Fibroblast of lung (primary cell): ENCODE measurements around the gene CSNK1D.

Experiments
- CTCF ChIP-seq, 2 donors: IDR thresholded peaks in 1 of 2; conservative IDR thresholded peaks in 1 of 2; 1 replicate in 1 of 2; 2 replicates in 1 of 2; pipeline ENCODE4 v1.5.1; 2011 to 2012; ENCODE audit warnings: low read length in 2 of 2, control low read depth in 1 of 2, inconsistent platforms in 1 of 2, low read depth in 1 of 2, mild to moderate bottlenecking in 1 of 2
- EZH2 ChIP-seq: IDR thresholded peaks from 2 replicates; pipeline ENCODE4 v1.5.1; 2012; ENCODE audit warnings: low read length, control low read depth, mild to moderate bottlenecking; ENCODE audit errors: missing control alignments

DNA sequence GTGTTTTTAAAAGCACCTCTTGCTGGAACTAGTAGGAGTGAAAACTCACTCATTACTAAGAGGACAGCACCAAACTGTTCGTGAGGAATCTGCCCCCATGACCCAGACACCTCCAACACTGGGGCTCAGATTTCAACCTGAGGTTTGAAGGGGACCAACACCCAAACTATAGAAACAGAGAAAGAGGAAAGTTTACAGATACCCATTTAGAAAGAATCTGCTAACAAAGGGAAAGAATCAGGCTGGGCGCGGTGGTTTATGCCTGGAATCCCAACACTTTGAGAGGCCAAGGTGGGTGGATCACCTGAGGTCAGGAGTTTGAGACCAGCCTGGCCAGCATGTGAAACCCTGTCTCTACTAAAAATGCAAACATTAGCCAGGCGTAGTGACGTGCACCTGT is 3.4 kb upstream of the CSNK1D start:
- TF ChIP-seq EZH2 (no peak), CTCF (conservative IDR thresholded peaks at IDR 0.05 in 1 of 2, IDR thresholded peaks at IDR 0.05 in 1 of 2; ENCODE audit: low read depth in 1 of 2, low read length in 2 of 2) (no peak)
